Measurements from ENCODE around the gene CWC15. TPM values are rescaled to one million over a fixed set of nuclear protein-coding genes. Genes with fewer than 3 reads are reported as not detected.

Gene CWC15
- total RNA-seq, 2 donors from 2014 or later = 19.2 to 38.6 TPM

GRCh38 chr11:94926698-94927237, 46.6 kb downstream of the CWC15 start:
- WGBS, 2 donors = 34 to 39% methylated on average over 6 of the region's 6 CpGs
- Histone ChIP-seq H3K27me3 (no peaks in the 10 kb centered on the region), H3K9me3 (no peaks in the 10 kb centered on the region), H3K36me3 (replicated peaks in 1 of 2; ENCODE audit: insufficient read depth in 1 of 2, low read depth in 2 of 2) (no peaks in the 10 kb centered on the region), H3K27ac (peak overlapping the region in 3 of 4 donors; percentile 51 to 62 (median 51)), H3K4me1 (peaks cover 13% of the 10 kb centered on the region), H3K4me3 (no peak overlapping the region)
- peak; percentile 50 to 74 (median 54) for DNase-seq
- intact Hi-C loops (cut with DNase I) = no loop called here
- ATAC-seq = peak; percentile 73
- TF ChIP-seq, protein P1, sequence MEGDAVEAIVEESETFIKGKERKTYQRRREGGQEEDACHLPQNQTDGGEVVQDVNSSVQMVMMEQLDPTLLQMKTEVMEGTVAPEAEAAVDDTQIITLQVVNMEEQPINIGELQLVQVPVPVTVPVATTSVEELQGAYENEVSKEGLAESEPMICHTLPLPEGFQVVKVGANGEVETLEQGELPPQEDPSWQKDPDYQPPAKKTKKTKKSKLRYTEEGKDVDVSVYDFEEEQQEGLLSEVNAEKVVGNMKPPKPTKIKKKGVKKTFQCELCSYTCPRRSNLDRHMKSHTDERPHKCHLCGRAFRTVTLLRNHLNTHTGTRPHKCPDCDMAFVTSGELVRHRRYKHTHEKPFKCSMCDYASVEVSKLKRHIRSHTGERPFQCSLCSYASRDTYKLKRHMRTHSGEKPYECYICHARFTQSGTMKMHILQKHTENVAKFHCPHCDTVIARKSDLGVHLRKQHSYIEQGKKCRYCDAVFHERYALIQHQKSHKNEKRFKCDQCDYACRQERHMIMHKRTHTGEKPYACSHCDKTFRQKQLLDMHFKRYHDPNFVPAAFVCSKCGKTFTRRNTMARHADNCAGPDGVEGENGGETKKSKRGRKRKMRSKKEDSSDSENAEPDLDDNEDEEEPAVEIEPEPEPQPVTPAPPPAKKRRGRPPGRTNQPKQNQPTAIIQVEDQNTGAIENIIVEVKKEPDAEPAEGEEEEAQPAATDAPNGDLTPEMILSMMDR (IDR thresholded peaks at IDR 0.05) = no peak
- TF ChIP-seq POLR2A (IDR thresholded peaks at IDR 0.05) = no peak

DNA sequence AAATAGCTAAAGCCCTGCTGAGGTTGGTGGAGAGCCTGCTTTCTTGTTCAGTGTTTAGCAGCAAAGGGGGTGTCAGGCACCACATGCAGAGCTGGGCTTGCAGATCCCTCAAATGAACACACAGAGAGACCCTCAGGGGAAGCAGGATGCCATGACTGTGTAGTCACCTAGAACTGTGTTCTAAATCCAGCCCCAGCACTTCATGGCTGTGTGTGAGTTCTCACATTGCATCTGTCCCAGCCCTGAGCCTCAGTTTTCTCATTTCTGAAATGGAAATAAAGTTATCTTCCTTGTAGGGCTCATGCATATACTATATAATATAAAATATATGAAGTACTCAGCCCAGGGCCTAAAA, 47.1 kb downstream of the CWC15 start:
- Histone ChIP-seq H3K36me3 (replicated peaks in 1 of 2; ENCODE audit: insufficient read depth in 1 of 2, low read depth in 2 of 2) (no peaks in the 10 kb centered on the region), H3K27ac (peak overlapping the region; percentile 32 to 62 (median 51)), H3K4me1 (peaks cover 13% of the 10 kb centered on the region), H3K4me3 (no peak overlapping the region), H3K9me3 (no peaks in the 10 kb centered on the region), H3K27me3 (no peaks in the 10 kb centered on the region)
- ATAC-seq (no peak), DNase-seq (no peak)
- intact Hi-C loops (cut with DNase I) = no loop called here
- TF ChIP-seq, protein P1 (IDR thresholded peaks at IDR 0.05) = no peak
- TF ChIP-seq POLR2A (IDR thresholded peaks at IDR 0.05) = no peak

GRCh38 chr11:94925422-94926270, 47.7 kb downstream of the CWC15 start:
- H3K9me3 ChIP-seq = no peaks in the 10 kb centered on the region
- peaks cover 13% of the 10 kb centered on the region for H3K4me1 ChIP-seq
- no peak for TF ChIP-seq POLR2A (IDR thresholded peaks at IDR 0.05)
- TF ChIP-seq, protein P1 (IDR thresholded peaks at IDR 0.05) = no peak
- 43 to 52% methylated on average over 7 of the region's 7 CpGs for WGBS, 2 donors
- intact Hi-C loops (cut with DNase I) = no loop called here
- H3K4me3 ChIP-seq = no peak overlapping the region
- peak overlapping the region; percentile 32 to 62 (median 51) for H3K27ac ChIP-seq
- DNase-seq = no peak
- H3K27me3 ChIP-seq = no peaks in the 10 kb centered on the region
- H3K36me3 ChIP-seq (replicated peaks in 1 of 2; ENCODE audit: insufficient read depth in 1 of 2, low read depth in 2 of 2) = no peaks in the 10 kb centered on the region
- ATAC-seq = no peak

GRCh38 chr11:94924612-94925011, 48.7 kb downstream of the CWC15 start:
- TF ChIP-seq POLR2A (IDR thresholded peaks at IDR 0.05) = no peak
- TF ChIP-seq, protein P1 (IDR thresholded peaks at IDR 0.05) = no peak
- H3K9me3 ChIP-seq = no peaks in the 10 kb centered on the region
- H3K4me1 ChIP-seq = peaks cover 13% of the 10 kb centered on the region
- H3K27me3 ChIP-seq = no peaks in the 10 kb centered on the region
- no peak overlapping the region for H3K27ac ChIP-seq
- ATAC-seq = no peak
- no peaks in the 10 kb centered on the region for H3K36me3 ChIP-seq (replicated peaks in 1 of 2; ENCODE audit: insufficient read depth in 1 of 2, low read depth in 2 of 2)
- no peak for DNase-seq
- intact Hi-C loops (cut with DNase I) = no loop called here
- no peak overlapping the region for H3K4me3 ChIP-seq
- 52 to 66% methylated on average over 5 of the region's 5 CpGs for WGBS, 2 donors

Data from body of pancreas (tissue), 4 donors.